HEK293 (cell line): ENCODE results near the gene EVI5.

Source experiments
- ZNF621 ChIP-seq: fragments of 450-650 bp; formaldehyde crosslinking; IDR thresholded peaks from 2 replicates; pipeline ENCODE4 v1.5.1; 2017; ENCODE audit warnings: missing biosample characterization, missing genetic modification characterization
- ZNF629 ChIP-seq: fragments of 450-650 bp; formaldehyde crosslinking; IDR thresholded peaks from 2 replicates; pipeline ENCODE4 v1.5.1; 2017; ENCODE audit warnings: missing biosample characterization, missing genetic modification characterization

- TF ChIP-seq ZNF629 (tag by site-specific recombination), result no peak
- no peak for TF ChIP-seq ZNF621 (tag by site-specific recombination)
Measured at GRCh38 chr1:92728697-92729096, 56.2 kb downstream of the EVI5 start.
